ENCODE data around the gene ZNF613.
A peak's percentile ranks its signal among the peaks of the same experiment; 100 is the strongest.
"Not testable (repeated sequence)": the region's sequence is repeated elsewhere in the genome, so short reads cannot be mapped to it uniquely, and the experiment has no call there.

ZNF613 gene

GRCh38 chr19:51970718-51971117 lies 43.4 kb downstream of the ZNF613 start:
- no peak for DNase-seq (ENCODE audit: low read depth)
- no peak for TF ChIP-seq CTCF (IDR thresholded peaks at IDR 0.05; ENCODE audit: insufficient read depth, low read depth, low read length, missing control alignments)
- H3K4me3 ChIP-seq (ENCODE audit: low read length) = no peak overlapping the region

GRCh38 chr19:51971624-51972023 lies 44.4 kb downstream of the ZNF613 start:
- no peak for TF ChIP-seq CTCF (IDR thresholded peaks at IDR 0.05; ENCODE audit: insufficient read depth, low read depth, low read length, missing control alignments)
- no peak for DNase-seq (ENCODE audit: low read depth)
- no peak overlapping the region for H3K4me3 ChIP-seq (ENCODE audit: low read length)

- not testable (repeated sequence) for DNase-seq (ENCODE audit: low read depth); H3K4me3 ChIP-seq (ENCODE audit: low read length)
Observed at GRCh38 chr19:51975787-51976186, 48.5 kb downstream of the ZNF613 start.

GRCh38 chr19:51976852-51977251 lies 49.6 kb downstream of the ZNF613 start:
- H3K4me3 ChIP-seq (ENCODE audit: low read length) = no peak overlapping the region
- TF ChIP-seq CTCF (IDR thresholded peaks at IDR 0.05; ENCODE audit: insufficient read depth, low read depth, low read length, missing control alignments) = no peak
- DNase-seq (ENCODE audit: low read depth) = no peak

- no peak for DNase-seq (ENCODE audit: low read depth)
- TF ChIP-seq CTCF (IDR thresholded peaks at IDR 0.05; ENCODE audit: insufficient read depth, low read depth, low read length, missing control alignments) = no peak
Observed at GRCh38 chr19:51977346-51977745, 50.1 kb downstream of the ZNF613 start.

GRCh38 chr19:51978882-51979281 lies 51.6 kb downstream of the ZNF613 start:
- TF ChIP-seq CTCF (IDR thresholded peaks at IDR 0.05; ENCODE audit: insufficient read depth, low read depth, low read length, missing control alignments) = no peak
- H3K4me3 ChIP-seq (ENCODE audit: low read length) = no peak overlapping the region
- DNase-seq (ENCODE audit: low read depth) = no peak

More at GRCh38 chr19:51977346-51977745, 50.1 kb downstream of the ZNF613 start:
- no peak overlapping the region for H3K4me3 ChIP-seq (ENCODE audit: low read length)

GRCh38 chr19:51980116-51980736 lies 53.0 kb downstream of the ZNF613 start:
- no peak for TF ChIP-seq CTCF (IDR thresholded peaks at IDR 0.05; ENCODE audit: insufficient read depth, low read depth, low read length, missing control alignments)
- DNase-seq (ENCODE audit: low read depth) = peak; percentile 61
- no peak overlapping the region for H3K4me3 ChIP-seq (ENCODE audit: low read length)

- DNase-seq (ENCODE audit: low read depth) = peak; percentile 13
- H3K4me3 ChIP-seq (ENCODE audit: low read length) = not testable (repeated sequence)
Observed at GRCh38 chr19:51980926-51981325, 53.7 kb downstream of the ZNF613 start.

Measured in epithelial cell of esophagus (primary cell).